ENCODE measurements around the gene FEN1.

GRCh38 chr11:61826930-61827570 lies 34.3 kb downstream of the FEN1 start:
- no peak for TF ChIP-seq CTCF (IDR thresholded peaks at IDR 0.05)
- TF ChIP-seq POLR2A (IDR thresholded peaks at IDR 0.05) = no peak
